Measurements from ENCODE around the gene GET3. TPM values are rescaled to one million over a fixed set of nuclear protein-coding genes. Genes with fewer than 3 reads are reported as not detected.

The GET3 gene
- total and polyA plus RNA-seq, 2 of the 13 experiments (the other 11 are each of a cell fraction or from before 2014, with no cell fraction given), result 57.7 to 59.4 TPM

GRCh38 chr19:12733369-12734214 is 3.7 kb upstream of the GET3 start (continued):
- TF ChIP-seq ZNF512B (CRISPR knock-in tag; IDR thresholded peaks at IDR 0.05; ENCODE audit: borderline replicate concordance) (no peak), ZNF367 (CRISPR knock-in tag; IDR thresholded peaks at IDR 0.05; ENCODE audit: borderline replicate concordance) (no peak), HNRNPK (IDR thresholded peaks at IDR 0.05; ENCODE audit: low read depth, low read length, poor library complexity, severe bottlenecking) (no peak), ZBTB10 (CRISPR knock-in tag; IDR thresholded peaks at IDR 0.05; ENCODE audit: borderline replicate concordance) (no peak), HMG20B (CRISPR knock-in tag; conservative IDR thresholded peaks at IDR 0.05) (no peak), DMAP1 (CRISPR knock-in tag; IDR thresholded peaks at IDR 0.05) (no peak), ZBED4 (CRISPR knock-in tag; IDR thresholded peaks at IDR 0.05; ENCODE audit: borderline replicate concordance) (no peak), PRMT3 (CRISPR knock-in tag; IDR thresholded peaks at IDR 0.05; ENCODE audit: borderline replicate concordance, low read depth) (no peak), ZBTB21 (CRISPR knock-in tag; IDR thresholded peaks at IDR 0.05) (no peak), ZNF704 (CRISPR knock-in tag; IDR thresholded peaks at IDR 0.05; ENCODE audit: borderline replicate concordance) (no peak), ZSCAN9 (CRISPR knock-in tag; IDR thresholded peaks at IDR 0.05; ENCODE audit: borderline replicate concordance) (no peak), KDM1A (CRISPR knock-in tag; IDR thresholded peaks at IDR 0.05) (no peak), U2AF2 (IDR thresholded peaks at IDR 0.05; ENCODE audit: low read depth, low read length) (no peak), SPEN (CRISPR knock-in tag; IDR thresholded peaks at IDR 0.05; ENCODE audit: low read depth) (no peak), ZNF331 (CRISPR knock-in tag; IDR thresholded peaks at IDR 0.05) (0 out of 2 replicates have a peak, but pooled peaks have one; percentile 28), NCOR1 (IDR thresholded peaks at IDR 0.05; ENCODE audit: borderline replicate concordance, low read length) (peak; percentile 63; the same call in 1 of the 2 replicates), ZNF468 (CRISPR knock-in tag; IDR thresholded peaks at IDR 0.05) (no peak), ZNF235 (CRISPR knock-in tag; IDR thresholded peaks at IDR 0.05; ENCODE audit: borderline replicate concordance) (no peak)

Data from HepG2 (cell line).